Thoracic aorta (tissue), 2 donors: ENCODE results near the gene IFNAR1. TPM values are rescaled to one million over a fixed set of nuclear protein-coding genes. Genes with fewer than 3 reads are reported as not detected.

Experiments used
- ATAC-seq: fragments of 150-250 bp; one replicate; pipeline ENCODE4 v1.8.0; 2017; ENCODE audit warnings: low read depth; ENCODE audit not compliant: insufficient number of reproducible peaks, low FRiP score
- DNase-seq: peaks from one replicate; pipeline ENCODE4 v3.0.0-alpha.2; 2020; ENCODE audit warnings: low spot score
- H3K27ac ChIP-seq, 2 donors: fragments of 200-600 bp; sonication (generic); 1 replicate in 1 of 2; 2 replicates in 1 of 2; pipeline ENCODE4 v1.5.1; 2016; ENCODE audit warnings: mild to moderate bottlenecking in 2 of 2, moderate library complexity in 2 of 2
- H3K27me3 ChIP-seq: fragments of 200-600 bp; sonication (generic); replicated peaks from 2 replicates; pipeline ENCODE4 v1.6.0; 2016; ENCODE audit warnings: mild to moderate bottlenecking; ENCODE audit not compliant: insufficient read depth
- H3K36me3 ChIP-seq: fragments of 200-600 bp; sonication (generic); one replicate; pipeline ENCODE4 v1.5.1; 2016
- H3K4me1 ChIP-seq, 2 donors: fragments of 200-600 bp; sonication (generic); 1 replicate in 1 of 2; 2 replicates in 1 of 2; pipeline versions ENCODE4 v1.5.1 to v1.6.0; 2016; ENCODE audit warnings: low read depth in 2 of 2, mild to moderate bottlenecking in 1 of 2; ENCODE audit not compliant: control insufficient read depth in 1 of 2
- H3K4me3 ChIP-seq: fragments of 200-600 bp; sonication (generic); 2 replicates; pipeline ENCODE4 v1.5.1; 2016; ENCODE audit warnings: mild to moderate bottlenecking
- H3K9me3 ChIP-seq: fragments of 200-600 bp; sonication (generic); 2 replicates; pipeline ENCODE4 v1.5.1; 2016
- total RNA-seq, 2 donors: library from RNA; depleted of rRNA; stranded (reverse); fragments of >200 nt; gene quantifications; one replicate each; pipeline versions ENCODE4 v1.1.0 to v1.2.3, GENCODE V29; 2016
- TF ChIP-seq, protein P1 (sequence below): fragments of 200-600 bp; sonication (generic); IDR thresholded peaks from one replicate; pipeline ENCODE4 v1.5.1; 2019; ENCODE audit warnings: antibody characterized with exemption

IFNAR1 gene
- total RNA-seq, 2 donors from 2014 or later, result 31.3 to 61.9 TPM

DNA sequence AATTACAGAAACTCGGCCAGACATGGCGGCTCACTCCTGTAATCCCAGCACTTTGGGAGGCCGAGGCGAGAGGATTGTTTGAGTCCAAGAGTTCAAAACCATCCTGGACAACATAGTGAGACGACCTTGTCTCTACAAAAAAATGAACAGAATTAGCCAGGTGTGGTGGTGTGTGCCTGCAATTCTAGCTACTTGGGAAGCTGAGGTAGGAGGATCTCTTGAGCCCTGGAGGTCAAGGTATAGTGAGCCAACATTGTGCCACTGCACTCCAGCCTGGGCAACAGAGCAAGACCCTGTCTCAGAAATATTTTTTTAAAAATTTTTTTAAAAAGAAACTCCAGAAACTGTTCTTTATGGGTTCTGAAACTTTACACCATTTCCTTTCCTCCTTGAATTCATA, 40.1 kb downstream of the IFNAR1 start:
- Histone ChIP-seq H3K4me1 (peaks cover 19 to 23% of the 10 kb centered on the region in 2 donors), H3K9me3 (peaks cover 22% of the 10 kb centered on the region), H3K36me3 (no peaks in the 10 kb centered on the region), H3K4me3 (no peak overlapping the region), H3K27ac (no peak overlapping the region), H3K27me3 (no peaks in the 10 kb centered on the region)
- DNase-seq (no peak), ATAC-seq (no peak)
- TF ChIP-seq, protein P1, sequence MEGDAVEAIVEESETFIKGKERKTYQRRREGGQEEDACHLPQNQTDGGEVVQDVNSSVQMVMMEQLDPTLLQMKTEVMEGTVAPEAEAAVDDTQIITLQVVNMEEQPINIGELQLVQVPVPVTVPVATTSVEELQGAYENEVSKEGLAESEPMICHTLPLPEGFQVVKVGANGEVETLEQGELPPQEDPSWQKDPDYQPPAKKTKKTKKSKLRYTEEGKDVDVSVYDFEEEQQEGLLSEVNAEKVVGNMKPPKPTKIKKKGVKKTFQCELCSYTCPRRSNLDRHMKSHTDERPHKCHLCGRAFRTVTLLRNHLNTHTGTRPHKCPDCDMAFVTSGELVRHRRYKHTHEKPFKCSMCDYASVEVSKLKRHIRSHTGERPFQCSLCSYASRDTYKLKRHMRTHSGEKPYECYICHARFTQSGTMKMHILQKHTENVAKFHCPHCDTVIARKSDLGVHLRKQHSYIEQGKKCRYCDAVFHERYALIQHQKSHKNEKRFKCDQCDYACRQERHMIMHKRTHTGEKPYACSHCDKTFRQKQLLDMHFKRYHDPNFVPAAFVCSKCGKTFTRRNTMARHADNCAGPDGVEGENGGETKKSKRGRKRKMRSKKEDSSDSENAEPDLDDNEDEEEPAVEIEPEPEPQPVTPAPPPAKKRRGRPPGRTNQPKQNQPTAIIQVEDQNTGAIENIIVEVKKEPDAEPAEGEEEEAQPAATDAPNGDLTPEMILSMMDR, result no peak

DNA sequence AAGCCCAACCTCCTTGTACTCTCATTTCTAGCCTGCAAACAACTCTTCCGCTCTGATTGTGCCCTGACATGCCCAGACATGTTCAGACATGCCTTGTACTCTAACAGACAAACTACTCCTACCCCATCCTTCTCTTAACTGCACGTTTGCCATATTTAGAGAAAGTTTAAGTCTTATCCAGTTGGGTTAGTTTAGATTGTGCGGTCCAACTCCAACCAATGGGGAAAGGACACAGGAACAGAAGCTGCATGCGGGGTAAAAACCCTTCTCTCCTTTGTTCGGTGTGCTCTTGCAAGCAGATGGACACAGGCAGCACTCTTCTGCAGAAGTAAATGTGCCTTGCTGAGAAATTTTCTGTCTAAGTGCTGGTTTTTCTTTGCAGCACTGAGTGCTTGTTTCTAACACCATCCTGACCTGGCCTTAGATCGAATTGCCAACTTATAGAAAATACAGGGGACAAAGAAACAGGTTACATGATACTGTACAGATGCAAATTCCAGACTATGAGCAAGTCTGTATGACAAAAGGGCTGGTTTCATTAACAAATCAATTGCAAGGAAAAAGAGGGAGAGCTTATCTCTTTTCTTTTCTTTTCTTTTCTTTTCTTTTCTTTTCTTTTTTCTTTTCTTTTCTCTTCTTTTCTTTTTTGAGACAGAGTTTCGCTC, 42.7 kb downstream of the IFNAR1 start:
- H3K9me3 ChIP-seq, result peaks cover 22% of the 10 kb centered on the region
- TF ChIP-seq, protein P1, result no peak
- H3K27ac ChIP-seq, result no peak overlapping the region
- ATAC-seq (no peak), DNase-seq (no peak)
- no peaks in the 10 kb centered on the region for H3K36me3 ChIP-seq
- H3K4me1 ChIP-seq, result no peaks in the 10 kb centered on the region
- H3K4me3 ChIP-seq, result no peak overlapping the region
- no peaks in the 10 kb centered on the region for H3K27me3 ChIP-seq

DNA sequence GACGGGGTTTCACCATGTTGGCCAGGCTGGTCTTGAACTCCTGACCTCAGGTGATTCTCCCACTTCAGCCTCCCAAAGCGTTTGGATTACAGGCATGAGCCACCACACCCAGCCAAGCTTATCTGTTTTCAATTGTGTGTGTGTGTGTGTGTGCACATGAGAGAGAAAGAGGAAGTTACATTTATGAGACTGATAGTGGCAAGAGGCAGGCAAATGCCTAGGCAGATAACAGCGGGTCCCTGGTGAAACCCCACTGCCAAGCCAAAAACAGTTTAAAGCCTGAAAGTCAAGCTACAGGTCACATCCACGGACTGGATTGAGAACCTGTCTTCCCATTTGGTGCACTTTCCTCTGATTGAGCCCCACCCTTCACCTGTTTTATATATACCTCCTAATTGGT, 43.4 kb downstream of the IFNAR1 start:
- TF ChIP-seq, protein P1, result no peak
- Histone ChIP-seq H3K36me3 (no peaks in the 10 kb centered on the region), H3K4me3 (no peak overlapping the region), H3K4me1 (no peaks in the 10 kb centered on the region), H3K27ac (no peak overlapping the region), H3K9me3 (peaks cover 22% of the 10 kb centered on the region), H3K27me3 (no peaks in the 10 kb centered on the region)
- ATAC-seq (no peak), DNase-seq (no peak)

DNA sequence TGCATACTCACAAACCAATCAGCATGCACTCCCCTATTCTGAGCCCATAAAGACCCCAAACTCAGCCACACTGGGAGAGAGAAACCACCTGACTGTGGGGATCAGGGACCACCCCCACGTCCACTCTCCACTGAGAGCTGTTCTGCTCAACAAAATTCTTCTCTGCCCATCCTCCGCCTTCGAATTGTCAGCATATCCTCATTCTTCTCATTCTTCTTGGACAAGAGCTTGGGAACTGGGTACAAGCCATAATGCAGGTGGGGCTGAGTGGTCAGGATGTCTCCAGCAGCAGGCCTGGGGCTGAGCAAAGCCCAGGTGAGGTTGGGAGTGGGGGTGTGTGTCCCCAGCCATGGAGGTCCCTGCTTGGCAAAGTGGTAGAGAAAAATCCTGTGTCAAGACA, 43.8 kb downstream of the IFNAR1 start:
- H3K27me3 ChIP-seq, result no peaks in the 10 kb centered on the region
- ATAC-seq (no peak), DNase-seq (no peak)
- H3K27ac ChIP-seq, result no peak overlapping the region
- TF ChIP-seq, protein P1, result no peak
- H3K4me3 ChIP-seq, result no peak overlapping the region
- H3K4me1 ChIP-seq, result no peaks in the 10 kb centered on the region
- peaks cover 22% of the 10 kb centered on the region for H3K9me3 ChIP-seq
- H3K36me3 ChIP-seq, result no peaks in the 10 kb centered on the region

DNA sequence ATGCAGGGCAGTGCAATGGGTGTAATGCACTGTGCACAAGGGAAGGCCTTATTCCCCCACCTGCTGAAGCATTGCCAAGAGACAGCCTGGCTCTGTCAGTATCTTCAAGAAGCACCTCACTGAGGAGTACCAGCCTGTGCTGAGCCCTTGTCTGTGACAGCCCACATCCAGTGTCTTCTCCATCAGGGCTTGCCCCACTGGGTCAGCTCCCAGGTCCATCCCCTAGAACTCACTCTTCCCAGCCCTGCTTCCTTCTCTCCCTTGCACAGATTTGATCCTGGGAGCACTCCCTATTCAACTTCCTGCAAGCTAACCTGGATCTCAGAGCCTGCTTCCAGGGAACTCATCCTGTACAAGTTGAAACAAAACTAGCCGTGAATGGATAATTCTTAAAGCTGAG, 44.8 kb downstream of the IFNAR1 start:
- Histone ChIP-seq H3K36me3 (no peaks in the 10 kb centered on the region), H3K4me1 (no peaks in the 10 kb centered on the region), H3K27me3 (no peaks in the 10 kb centered on the region), H3K9me3 (peaks cover 22% of the 10 kb centered on the region), H3K4me3 (no peak overlapping the region), H3K27ac (no peak overlapping the region)
- TF ChIP-seq, protein P1, result no peak
- ATAC-seq (no peak), DNase-seq (no peak)
